ENCODE results near the gene ADH4.
A peak's percentile ranks its signal among the peaks of the same experiment; 100 is the strongest.

Gene ADH4

GRCh38 chr4:99078931-99079624 is 65.0 kb downstream of the ADH4 start:
- DNase-seq = no peak

- no peak for DNase-seq
Observed at GRCh38 chr4:99078336-99078735, 65.8 kb downstream of the ADH4 start.

- peak in 1 of 2 experiments; percentile 6 for DNase-seq
Observed at GRCh38 chr4:99077177-99077576, 66.9 kb downstream of the ADH4 start.

DNA sequence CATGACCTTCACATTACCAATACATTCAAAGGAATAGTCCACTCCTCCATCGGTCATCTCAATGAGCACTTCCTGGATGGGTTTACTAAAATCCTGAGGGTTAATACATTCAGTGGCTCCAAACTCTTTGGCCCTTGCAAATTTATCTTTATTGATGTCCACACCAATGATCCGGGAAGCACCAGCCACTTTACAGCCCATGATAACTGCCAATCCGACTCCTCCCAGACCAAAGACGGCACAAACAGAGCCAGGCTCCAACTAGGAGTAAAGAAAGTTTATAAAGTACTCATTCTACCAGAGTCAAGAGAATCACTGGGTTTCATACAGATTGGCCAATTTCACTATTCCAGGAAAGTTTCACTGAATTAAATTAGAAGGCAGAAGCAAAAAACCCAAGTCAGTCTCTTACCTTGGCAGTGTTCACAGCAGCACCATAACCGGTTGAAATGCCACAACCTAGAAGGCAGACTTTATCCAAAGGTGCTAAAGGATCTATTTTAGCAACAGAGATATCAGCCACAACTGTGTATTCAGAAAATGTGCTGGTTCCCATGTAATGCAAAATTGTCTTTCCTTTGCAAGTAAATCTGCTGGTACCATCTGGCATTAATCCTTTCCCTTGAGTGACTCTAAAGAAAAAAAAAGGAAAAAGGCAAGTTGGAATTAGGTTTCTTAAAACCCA is 67.7 kb downstream of the ADH4 start:
- peak in 1 of 2 experiments; percentile 41 for DNase-seq

GRCh38 chr4:99074816-99075215 is 69.3 kb downstream of the ADH4 start:
- DNase-seq = no peak
